HepG2 (cell line): Measurements from ENCODE around the gene STAP2. TPM values are rescaled to one million over a fixed set of nuclear protein-coding genes. Genes with fewer than 3 reads are reported as not detected.
A peak's percentile ranks its signal among the peaks of the same experiment; 100 is the strongest.

Source experiments
- FOSL1 ChIP-seq: sonication (generic); formaldehyde crosslinking; IDR thresholded peaks from 2 replicates; pipeline ENCODE4 v1.9.0; 2021; ENCODE audit warnings: missing genetic modification reagents, borderline replicate concordance
- GMEB1 ChIP-seq: sonication (generic); formaldehyde crosslinking; IDR thresholded peaks from 2 replicates; pipeline ENCODE4 v1.5.1; 2020; ENCODE audit warnings: missing genetic modification reagents, mild to moderate bottlenecking, borderline replicate concordance
- KDM6A ChIP-seq: IDR thresholded peaks from 2 replicates; pipeline ENCODE4 v1.6.1; 2016; ENCODE audit warnings: low read depth
- MEIS1 ChIP-seq: sonication (generic); formaldehyde crosslinking; IDR thresholded peaks from 2 replicates; pipeline ENCODE4 v1.9.0; 2021; ENCODE audit warnings: mild to moderate bottlenecking, missing genetic modification reagents, moderate library complexity, borderline replicate concordance
- MTA3 ChIP-seq: sonication (generic); formaldehyde crosslinking; IDR thresholded peaks from 2 replicates; pipeline ENCODE4 v1.4.0; 2020; ENCODE audit warnings: missing genetic modification reagents
- MYNN ChIP-seq: sonication (generic); formaldehyde crosslinking; IDR thresholded peaks from 2 replicates; pipeline ENCODE4 v1.4.0; 2020; ENCODE audit warnings: mild to moderate bottlenecking, low read depth, missing genetic modification reagents
- NFKBIZ ChIP-seq: IDR thresholded peaks from 2 replicates; pipeline ENCODE4 v1.6.1; 2018; ENCODE audit warnings: missing genetic modification reagents, missing compliant biosample characterization
- NFYC ChIP-seq: IDR thresholded peaks from 2 replicates; pipeline ENCODE4 v1.6.1; 2016; ENCODE audit warnings: missing genetic modification reagents, missing compliant biosample characterization
- RFX3 ChIP-seq: IDR thresholded peaks from 2 replicates; pipeline ENCODE4 v1.6.1; 2016; ENCODE audit warnings: missing biosample characterization, missing genetic modification reagents
- SNRNP70 ChIP-seq: fragments of 200-400 bp; formaldehyde crosslinking; IDR thresholded peaks from 2 replicates; pipeline ENCODE4 v1.6.1; 2017; ENCODE audit warnings: mild to moderate bottlenecking, low read depth, low read length, moderate library complexity
- ZBTB7A ChIP-seq: sonication (generic); formaldehyde crosslinking; IDR thresholded peaks from 2 replicates; pipeline ENCODE4 v1.8.0; 2022; ENCODE audit warnings: mild to moderate bottlenecking, missing genetic modification reagents
- ZNF383 ChIP-seq: sonication (generic); formaldehyde crosslinking; IDR thresholded peaks from 2 replicates; pipeline ENCODE4 v1.4.0; 2020; ENCODE audit warnings: missing genetic modification reagents, mild to moderate bottlenecking, borderline replicate concordance
- ZNF496 ChIP-seq: sonication (generic); formaldehyde crosslinking; IDR thresholded peaks from 2 replicates; pipeline ENCODE4 v1.8.1; 2023; ENCODE audit warnings: mild to moderate bottlenecking, moderate library complexity, missing genetic modification reagents; ENCODE audit not compliant: insufficient replicate concordance
- ZNF513 ChIP-seq: sonication (generic); formaldehyde crosslinking; conservative IDR thresholded peaks from 2 replicates; pipeline ENCODE4 v1.5.0; 2020; ENCODE audit warnings: missing genetic modification reagents
- ZNF558 ChIP-seq: sonication (generic); formaldehyde crosslinking; IDR thresholded peaks from 2 replicates; pipeline ENCODE4 v1.9.0; 2022; ENCODE audit warnings: mild to moderate bottlenecking, missing genetic modification reagents, borderline replicate concordance
- polyA plus RNA-seq, 8 experiments: library from polyadenylated mRNA; depleted of rRNA in 3 of 8; stranded (reverse) in 7 of 8; unstranded in 1 of 8; fragments of >200 nt; fragmentation: Illumina TruSeq in 4 of 8; extraction: Trizol in 4 of 8; gene quantifications; 2 replicates each; pipeline versions ENCODE4 v1.2.1 to v1.2.3, GENCODE V29; 2011 to 2016; ENCODE audit warnings: low read depth in 4 of 8, missing spikeins in 1 of 8, mixed read lengths in 1 of 8; ENCODE audit not compliant: insufficient read depth in 1 of 8
- total RNA-seq, 5 experiments: library from RNA; depleted of rRNA; stranded (reverse); fragments of >200 nt; fragmentation: Illumina TruSeq; extraction: Trizol; gene quantifications; 2 replicates each; pipeline ENCODE4 v1.2.3, GENCODE V29; 2016; ENCODE audit warnings: low read depth in 1 of 5
- TF ChIP-seq, protein P1 (sequence below): sonication (generic); formaldehyde crosslinking; IDR thresholded peaks from 2 replicates; pipeline ENCODE4 v1.8.0; 2022; ENCODE audit warnings: missing genetic modification reagents, mild to moderate bottlenecking, borderline replicate concordance
- TF ChIP-seq, protein P2 (sequence below): sonication (generic); formaldehyde crosslinking; IDR thresholded peaks from 2 replicates; pipeline ENCODE4 v1.4.0; 2020; ENCODE audit warnings: missing genetic modification reagents, mild to moderate bottlenecking, borderline replicate concordance
- TF ChIP-seq, protein P3 (sequence below): sonication (generic); formaldehyde crosslinking; IDR thresholded peaks from 2 replicates; pipeline ENCODE4 v1.4.0; 2020; ENCODE audit warnings: missing genetic modification reagents

The STAP2 gene
- total and polyA plus RNA-seq, 2 of the 13 experiments (the other 11 are each of a cell fraction or from before 2014, with no cell fraction given) = 39.0 to 43.7 TPM

DNA sequence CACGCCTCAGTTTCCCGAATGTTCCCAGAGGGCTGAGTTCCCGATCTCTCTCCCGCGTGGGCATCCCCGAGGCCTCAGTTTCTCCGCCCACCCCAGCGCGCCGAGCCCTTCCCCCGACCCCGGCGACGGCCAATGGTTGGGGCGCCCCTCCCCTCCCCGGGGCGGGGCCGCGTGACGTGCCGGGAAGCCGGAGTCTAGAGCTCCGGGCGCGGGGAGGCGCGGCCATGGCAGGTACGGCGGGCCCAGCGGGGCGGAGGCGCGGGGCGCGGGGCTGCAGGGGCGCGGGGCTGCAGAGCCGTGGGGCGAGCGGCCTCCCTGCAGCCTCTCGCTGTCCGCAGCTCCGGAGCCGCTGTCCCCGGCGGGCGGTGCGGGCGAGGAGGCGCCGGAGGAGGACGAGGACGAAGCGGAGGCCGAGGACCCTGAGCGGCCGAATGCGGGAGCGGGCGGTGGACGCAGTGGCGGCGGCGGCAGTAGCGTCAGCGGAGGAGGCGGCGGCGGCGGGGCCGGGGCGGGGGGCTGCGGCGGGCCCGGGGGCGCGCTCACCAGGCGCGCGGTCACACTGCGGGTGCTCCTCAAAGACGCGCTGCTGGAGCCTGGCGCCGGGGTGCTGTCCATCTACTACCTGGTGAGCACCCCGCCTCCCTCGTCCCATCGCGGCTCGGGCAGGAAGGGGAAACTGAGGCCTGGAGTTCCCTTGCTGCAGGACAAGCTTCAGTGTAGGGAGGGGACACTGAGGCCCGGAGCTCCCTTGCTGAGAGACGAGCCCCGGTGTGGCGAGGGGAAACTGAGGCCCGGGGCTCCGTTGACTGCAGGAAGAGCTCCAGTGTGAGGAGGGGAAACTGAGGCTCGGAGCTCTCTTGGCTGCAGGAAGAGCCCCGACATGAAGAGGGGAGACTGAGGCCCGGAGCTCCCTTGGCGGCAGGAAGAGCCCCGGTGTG is 5.0 kb upstream of the STAP2 start, which contains the start of gene MPND (continued):
- no peak for TF ChIP-seq ZNF496 (CRISPR knock-in tag)
- TF ChIP-seq, protein P1, sequence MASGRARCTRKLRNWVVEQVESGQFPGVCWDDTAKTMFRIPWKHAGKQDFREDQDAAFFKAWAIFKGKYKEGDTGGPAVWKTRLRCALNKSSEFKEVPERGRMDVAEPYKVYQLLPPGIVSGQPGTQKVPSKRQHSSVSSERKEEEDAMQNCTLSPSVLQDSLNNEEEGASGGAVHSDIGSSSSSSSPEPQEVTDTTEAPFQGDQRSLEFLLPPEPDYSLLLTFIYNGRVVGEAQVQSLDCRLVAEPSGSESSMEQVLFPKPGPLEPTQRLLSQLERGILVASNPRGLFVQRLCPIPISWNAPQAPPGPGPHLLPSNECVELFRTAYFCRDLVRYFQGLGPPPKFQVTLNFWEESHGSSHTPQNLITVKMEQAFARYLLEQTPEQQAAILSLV (CRISPR knock-in tag) = no peak
- TF ChIP-seq ZNF383 (CRISPR knock-in tag) = no peak
- TF ChIP-seq NFYC (CRISPR knock-in tag) = no peak
- TF ChIP-seq MYNN (CRISPR knock-in tag) = no peak
- TF ChIP-seq MEIS1 (CRISPR knock-in tag) = 0 out of 2 replicates have a peak, but pooled peaks have one; percentile 25
- TF ChIP-seq ZNF558 (CRISPR knock-in tag) = peak; percentile 78; the same call in 1 of the 2 replicates
- no peak for TF ChIP-seq RFX3 (CRISPR knock-in tag)
- TF ChIP-seq, protein P2, sequence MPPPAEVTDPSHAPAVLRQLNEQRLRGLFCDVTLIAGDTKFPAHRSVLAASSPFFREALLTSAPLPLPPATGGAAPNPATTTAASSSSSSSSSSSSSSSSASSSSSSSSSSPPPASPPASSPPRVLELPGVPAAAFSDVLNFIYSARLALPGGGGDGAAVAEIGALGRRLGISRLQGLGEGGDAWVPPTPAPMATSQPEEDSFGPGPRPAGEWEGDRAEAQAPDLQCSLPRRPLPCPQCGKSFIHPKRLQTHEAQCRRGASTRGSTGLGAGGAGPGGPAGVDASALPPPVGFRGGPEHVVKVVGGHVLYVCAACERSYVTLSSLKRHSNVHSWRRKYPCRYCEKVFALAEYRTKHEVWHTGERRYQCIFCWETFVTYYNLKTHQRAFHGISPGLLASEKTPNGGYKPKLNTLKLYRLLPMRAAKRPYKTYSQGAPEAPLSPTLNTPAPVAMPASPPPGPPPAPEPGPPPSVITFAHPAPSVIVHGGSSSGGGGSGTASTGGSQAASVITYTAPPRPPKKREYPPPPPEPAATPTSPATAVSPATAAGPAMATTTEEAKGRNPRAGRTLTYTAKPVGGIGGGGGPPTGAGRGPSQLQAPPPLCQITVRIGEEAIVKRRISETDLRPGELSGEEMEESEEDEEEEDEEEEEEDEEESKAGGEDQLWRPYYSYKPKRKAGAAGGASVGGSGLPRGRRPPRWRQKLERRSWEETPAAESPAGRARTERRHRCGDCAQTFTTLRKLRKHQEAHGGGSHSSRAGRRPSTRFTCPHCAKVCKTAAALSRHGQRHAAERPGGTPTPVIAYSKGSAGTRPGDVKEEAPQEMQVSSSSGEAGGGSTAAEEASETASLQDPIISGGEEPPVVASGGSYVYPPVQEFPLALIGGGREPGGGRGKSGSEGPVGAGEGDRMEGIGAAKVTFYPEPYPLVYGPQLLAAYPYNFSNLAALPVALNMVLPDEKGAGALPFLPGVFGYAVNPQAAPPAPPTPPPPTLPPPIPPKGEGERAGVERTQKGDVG = no peak
- TF ChIP-seq, protein P3, sequence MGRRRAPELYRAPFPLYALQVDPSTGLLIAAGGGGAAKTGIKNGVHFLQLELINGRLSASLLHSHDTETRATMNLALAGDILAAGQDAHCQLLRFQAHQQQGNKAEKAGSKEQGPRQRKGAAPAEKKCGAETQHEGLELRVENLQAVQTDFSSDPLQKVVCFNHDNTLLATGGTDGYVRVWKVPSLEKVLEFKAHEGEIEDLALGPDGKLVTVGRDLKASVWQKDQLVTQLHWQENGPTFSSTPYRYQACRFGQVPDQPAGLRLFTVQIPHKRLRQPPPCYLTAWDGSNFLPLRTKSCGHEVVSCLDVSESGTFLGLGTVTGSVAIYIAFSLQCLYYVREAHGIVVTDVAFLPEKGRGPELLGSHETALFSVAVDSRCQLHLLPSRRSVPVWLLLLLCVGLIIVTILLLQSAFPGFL (CRISPR knock-in tag) = no peak
- TF ChIP-seq NFKBIZ (CRISPR knock-in tag) = no peak
- TF ChIP-seq ZNF513 (CRISPR knock-in tag) = no peak
- no peak for TF ChIP-seq GMEB1 (CRISPR knock-in tag)
- TF ChIP-seq KDM6A (CRISPR knock-in tag) = no peak
- no peak for TF ChIP-seq ZBTB7A (CRISPR knock-in tag)
- no peak for TF ChIP-seq MTA3 (CRISPR knock-in tag)
- no peak for TF ChIP-seq FOSL1
- no peak for TF ChIP-seq SNRNP70
